HK-2 (cell line): ENCODE results near the gene BSG.

Source experiments
- DNase-seq: peaks from one replicate; pipeline ENCODE4 v3.0.0-alpha.2; 2018; ENCODE audit not compliant: unreplicated experiment

The BSG gene

GRCh38 chr19:540867-541637 is 31.3 kb upstream of the BSG start:
- DNase-seq, result no peak

GRCh38 chr19:541699-542098 is 30.7 kb upstream of the BSG start:
- no peak for DNase-seq

GRCh38 chr19:542173-542866 is 30.1 kb upstream of the BSG start:
- DNase-seq, result no peak

GRCh38 chr19:543910-544608 is 28.3 kb upstream of the BSG start, which contains the start of gene GZMM:
TSS of gene GZMM (plus strand) at chr19:544053. CDS start at chr19:544072, 19 bp downstream.
- no peak for DNase-seq

GRCh38 chr19:547117-547516 is 25.3 kb upstream of the BSG start:
- no peak for DNase-seq

GRCh38 chr19:547836-548720 is 24.3 kb upstream of the BSG start:
- no peak for DNase-seq

GRCh38 chr19:548886-549830 is 23.2 kb upstream of the BSG start:
- no peak for DNase-seq

- DNase-seq, result no peak
Observed at GRCh38 chr19:554817-555216, 17.6 kb upstream of the BSG start.

GRCh38 chr19:555474-555808 is 17.0 kb upstream of the BSG start:
- DNase-seq, result no peak

GRCh38 chr19:556611-557382 is 15.6 kb upstream of the BSG start:
- DNase-seq, result no peak

GRCh38 chr19:558770-559439 is 13.5 kb upstream of the BSG start:
- no peak for DNase-seq

GRCh38 chr19:560121-560520 is 12.3 kb upstream of the BSG start:
- DNase-seq, result no peak

GRCh38 chr19:566403-566802 is 6.0 kb upstream of the BSG start:
- DNase-seq, result no peak

GRCh38 chr19:566844-567243 is 5.6 kb upstream of the BSG start:
- DNase-seq, result no peak

GRCh38 chr19:567296-567900 is 5.0 kb upstream of the BSG start:
- DNase-seq, result no peak

- no peak for DNase-seq
Observed at GRCh38 chr19:570251-570686, 2.1 kb upstream of the BSG start.

- DNase-seq, result peak; percentile 65
Observed at GRCh38 chr19:570937-571565, 1.3 kb upstream of the BSG start.

GRCh38 chr19:571566-571974 is 826 bp upstream of the BSG start:
- no peak for DNase-seq
